ENCODE results near the gene GLS2. TPM values are rescaled to one million over a fixed set of nuclear protein-coding genes. Genes with fewer than 3 reads are reported as not detected.

Gene GLS2
- total and polyA plus RNA-seq, 10 of the 15 experiments (the other 5 are each of a cell fraction or from before 2014, with no cell fraction given), result 0.64 to 6.4 (median 3.3) TPM

DNA sequence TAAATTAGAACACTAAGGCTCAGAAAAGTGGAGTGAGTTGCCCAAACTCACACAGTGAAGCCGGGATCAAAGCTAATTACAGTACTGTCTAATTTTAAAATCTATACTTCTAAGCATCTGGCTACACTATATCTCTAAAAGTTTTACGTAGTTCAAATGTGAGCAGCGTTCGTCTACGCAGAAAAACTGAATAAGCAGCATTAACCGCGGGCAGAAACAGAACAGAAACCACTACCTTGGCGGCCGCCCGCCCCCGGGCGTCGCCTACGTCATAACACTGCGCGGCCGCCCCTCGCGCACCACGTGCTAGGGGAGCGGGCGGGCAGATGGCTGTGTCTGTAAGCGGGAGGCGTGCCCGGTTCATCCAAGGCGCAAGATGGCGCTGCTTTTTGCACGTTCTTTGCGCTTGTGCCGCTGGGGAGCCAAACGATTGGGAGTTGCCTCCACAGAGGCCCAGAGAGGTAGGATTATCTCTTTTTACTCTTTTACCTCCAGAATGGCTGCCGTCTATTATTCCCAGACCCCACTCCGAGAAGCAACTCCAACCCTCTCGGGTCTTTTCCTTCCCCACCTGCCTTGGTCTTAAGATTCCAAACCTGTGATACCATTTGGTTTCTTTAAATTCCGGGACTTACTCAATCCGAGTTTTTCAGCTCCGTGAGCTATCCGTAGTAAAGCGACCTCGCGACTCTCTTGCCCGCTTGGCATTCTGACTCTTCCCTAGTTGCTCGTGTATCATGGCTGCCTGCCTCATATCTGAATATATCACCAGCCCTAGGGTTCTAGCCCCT lies 19.6 kb downstream of the GLS2 start, which contains the start of gene SPRYD4 (continued):
- TF ChIP-seq ZBED1 (IDR thresholded peaks at IDR 0.05; ENCODE audit: borderline replicate concordance) (peak; percentile 14), ZNF217 (IDR thresholded peaks at IDR 0.05) (no peak), POLR2AphosphoS2 (IDR thresholded peaks at IDR 0.05; ENCODE audit: low read depth, low read length) (peak; percentile 49; the same call in 1 of the 2 replicates), POLR2A (IDR thresholded peaks at IDR 0.05; ENCODE audit: low read depth, low read length) (peak; percentile 95), RAD51 (IDR thresholded peaks at IDR 0.05) (peak; percentile 90), SMAD1 (IDR thresholded peaks at IDR 0.05; ENCODE audit: low read depth, partially characterized antibody) (peak; percentile 47), EGR1 (IDR thresholded peaks at IDR 0.05; ENCODE audit: borderline replicate concordance in 1 of 2, low read depth in 2 of 2, low read length in 2 of 2) (peak; percentile 54 to 97), MYC (IDR thresholded peaks at IDR 0.05; ENCODE audit: insufficient read depth, insufficient read length, insufficient replicate concordance, low read length, severe bottlenecking) (peak; percentile 97), PML (IDR thresholded peaks at IDR 0.05; ENCODE audit: low read length) (peak; percentile 88), KDM1A (IDR thresholded peaks at IDR 0.05; ENCODE audit: borderline replicate concordance) (no peak), FOS (IDR thresholded peaks at IDR 0.05; ENCODE audit: borderline replicate concordance, extremely low read depth, insufficient read length) (no peak), SMAD5 (IDR thresholded peaks at IDR 0.05; ENCODE audit: low read depth) (peak; percentile 74), SP1 (IDR thresholded peaks at IDR 0.05; ENCODE audit: low read depth, low read length) (peak; percentile 84), PAX5 (IDR thresholded peaks at IDR 0.05; ENCODE audit: borderline replicate concordance, low read depth, low read length) (peak; percentile 74; the same call in 1 of the 2 replicates)
- TF ChIP-seq, protein P1, sequence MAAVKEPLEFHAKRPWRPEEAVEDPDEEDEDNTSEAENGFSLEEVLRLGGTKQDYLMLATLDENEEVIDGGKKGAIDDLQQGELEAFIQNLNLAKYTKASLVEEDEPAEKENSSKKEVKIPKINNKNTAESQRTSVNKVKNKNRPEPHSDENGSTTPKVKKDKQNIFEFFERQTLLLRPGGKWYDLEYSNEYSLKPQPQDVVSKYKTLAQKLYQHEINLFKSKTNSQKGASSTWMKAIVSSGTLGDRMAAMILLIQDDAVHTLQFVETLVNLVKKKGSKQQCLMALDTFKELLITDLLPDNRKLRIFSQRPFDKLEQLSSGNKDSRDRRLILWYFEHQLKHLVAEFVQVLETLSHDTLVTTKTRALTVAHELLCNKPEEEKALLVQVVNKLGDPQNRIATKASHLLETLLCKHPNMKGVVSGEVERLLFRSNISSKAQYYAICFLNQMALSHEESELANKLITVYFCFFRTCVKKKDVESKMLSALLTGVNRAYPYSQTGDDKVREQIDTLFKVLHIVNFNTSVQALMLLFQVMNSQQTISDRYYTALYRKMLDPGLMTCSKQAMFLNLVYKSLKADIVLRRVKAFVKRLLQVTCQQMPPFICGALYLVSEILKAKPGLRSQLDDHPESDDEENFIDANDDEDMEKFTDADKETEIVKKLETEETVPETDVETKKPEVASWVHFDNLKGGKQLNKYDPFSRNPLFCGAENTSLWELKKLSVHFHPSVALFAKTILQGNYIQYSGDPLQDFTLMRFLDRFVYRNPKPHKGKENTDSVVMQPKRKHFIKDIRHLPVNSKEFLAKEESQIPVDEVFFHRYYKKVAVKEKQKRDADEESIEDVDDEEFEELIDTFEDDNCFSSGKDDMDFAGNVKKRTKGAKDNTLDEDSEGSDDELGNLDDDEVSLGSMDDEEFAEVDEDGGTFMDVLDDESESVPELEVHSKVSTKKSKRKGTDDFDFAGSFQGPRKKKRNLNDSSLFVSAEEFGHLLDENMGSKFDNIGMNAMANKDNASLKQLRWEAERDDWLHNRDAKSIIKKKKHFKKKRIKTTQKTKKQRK (IDR thresholded peaks at IDR 0.05; ENCODE audit: low read depth, low read length), result no peak
- TF ChIP-seq, protein P2, sequence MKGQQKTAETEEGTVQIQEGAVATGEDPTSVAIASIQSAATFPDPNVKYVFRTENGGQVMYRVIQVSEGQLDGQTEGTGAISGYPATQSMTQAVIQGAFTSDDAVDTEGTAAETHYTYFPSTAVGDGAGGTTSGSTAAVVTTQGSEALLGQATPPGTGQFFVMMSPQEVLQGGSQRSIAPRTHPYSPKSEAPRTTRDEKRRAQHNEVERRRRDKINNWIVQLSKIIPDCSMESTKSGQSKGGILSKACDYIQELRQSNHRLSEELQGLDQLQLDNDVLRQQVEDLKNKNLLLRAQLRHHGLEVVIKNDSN (IDR thresholded peaks at IDR 0.05; ENCODE audit: borderline replicate concordance, extremely low read length, insufficient read depth, low read depth, low read length), result peak; percentile 92
- TF ChIP-seq, protein P3, sequence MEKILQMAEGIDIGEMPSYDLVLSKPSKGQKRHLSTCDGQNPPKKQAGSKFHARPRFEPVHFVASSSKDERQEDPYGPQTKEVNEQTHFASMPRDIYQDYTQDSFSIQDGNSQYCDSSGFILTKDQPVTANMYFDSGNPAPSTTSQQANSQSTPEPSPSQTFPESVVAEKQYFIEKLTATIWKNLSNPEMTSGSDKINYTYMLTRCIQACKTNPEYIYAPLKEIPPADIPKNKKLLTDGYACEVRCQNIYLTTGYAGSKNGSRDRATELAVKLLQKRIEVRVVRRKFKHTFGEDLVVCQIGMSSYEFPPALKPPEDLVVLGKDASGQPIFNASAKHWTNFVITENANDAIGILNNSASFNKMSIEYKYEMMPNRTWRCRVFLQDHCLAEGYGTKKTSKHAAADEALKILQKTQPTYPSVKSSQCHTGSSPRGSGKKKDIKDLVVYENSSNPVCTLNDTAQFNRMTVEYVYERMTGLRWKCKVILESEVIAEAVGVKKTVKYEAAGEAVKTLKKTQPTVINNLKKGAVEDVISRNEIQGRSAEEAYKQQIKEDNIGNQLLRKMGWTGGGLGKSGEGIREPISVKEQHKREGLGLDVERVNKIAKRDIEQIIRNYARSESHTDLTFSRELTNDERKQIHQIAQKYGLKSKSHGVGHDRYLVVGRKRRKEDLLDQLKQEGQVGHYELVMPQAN (conservative IDR thresholded peaks at IDR 0.05), result peak; percentile 81

All from GM12878 (cell line).